GM21717 (cell line): ENCODE data around the gene ASB2.

Source experiments
- ATAC-seq: cut with Tn5 transposase; IDR thresholded peaks from one replicate; pipeline ENCODE4 v1.9.1; 2021; ENCODE audit warnings: mild to moderate bottlenecking, moderate library complexity; ENCODE audit not compliant: unreplicated experiment

ASB2 gene

DNA sequence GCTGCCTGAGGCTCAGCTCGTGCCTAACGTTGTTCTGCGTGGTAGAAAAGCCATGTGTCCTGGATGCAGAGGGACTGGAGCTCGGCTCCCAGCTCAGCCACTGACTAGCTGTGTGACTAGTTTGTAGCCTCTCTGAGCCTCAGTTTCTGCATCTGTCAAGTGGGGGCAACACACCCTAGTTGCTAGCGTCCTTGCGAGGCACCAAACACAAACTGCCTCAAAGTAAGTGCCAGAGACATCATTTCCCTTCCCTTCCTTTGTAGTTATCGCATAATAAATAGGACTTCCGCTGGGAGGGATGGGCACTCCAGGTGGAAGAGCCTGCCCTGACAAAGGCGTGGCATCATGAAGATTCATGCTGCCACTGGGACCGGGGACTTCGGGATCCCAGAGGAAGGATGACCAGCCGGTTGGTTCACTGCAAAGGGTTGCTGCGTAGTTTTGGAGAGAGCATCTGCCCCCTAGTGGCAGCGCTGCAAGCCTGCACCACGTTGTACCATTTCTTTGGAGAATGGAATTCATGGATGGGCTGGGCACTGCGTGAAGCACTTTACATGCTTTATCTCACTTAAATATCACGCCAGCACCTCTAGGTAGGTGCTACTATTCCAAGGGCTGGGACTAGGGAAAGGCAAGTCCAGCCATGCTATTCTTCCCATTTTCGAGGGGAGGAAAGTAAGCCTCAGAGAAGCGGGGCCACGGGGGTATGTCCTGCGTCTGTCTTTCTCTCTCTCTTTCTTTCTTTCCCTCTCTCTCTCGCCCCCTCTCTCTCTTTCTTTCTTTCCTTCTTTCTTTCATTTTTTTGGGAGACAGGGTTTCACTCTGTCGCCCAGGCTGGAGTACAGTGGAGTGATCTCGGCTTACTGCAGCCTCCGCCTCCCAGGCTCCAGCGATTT is 25.4 kb upstream of the ASB2 start:
- peak; percentile 64 for ATAC-seq

DNA sequence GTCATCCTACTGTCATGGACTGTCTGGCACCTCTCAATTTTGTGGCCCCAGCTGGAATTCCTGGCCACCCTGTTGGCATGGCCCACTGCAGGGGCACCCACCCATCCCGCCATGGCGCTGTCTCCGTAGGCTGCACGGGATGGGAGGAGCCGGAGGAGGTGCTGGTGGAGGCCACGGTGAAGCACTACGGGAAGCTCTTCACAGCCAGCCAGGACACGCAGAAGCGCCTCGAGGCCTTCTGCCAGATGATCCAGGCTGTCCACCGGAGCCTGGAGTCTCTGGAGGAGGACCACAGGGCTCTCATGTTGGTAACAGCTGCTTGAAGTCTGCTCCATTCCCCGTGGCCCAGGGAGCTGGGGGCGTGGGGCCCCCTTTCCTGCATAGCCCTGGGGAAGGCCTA is 24.6 kb upstream of the ASB2 start:
- ATAC-seq, result no peak

GRCh38 chr14:94000267-94000666 is 23.9 kb upstream of the ASB2 start:
- ATAC-seq, result no peak

DNA sequence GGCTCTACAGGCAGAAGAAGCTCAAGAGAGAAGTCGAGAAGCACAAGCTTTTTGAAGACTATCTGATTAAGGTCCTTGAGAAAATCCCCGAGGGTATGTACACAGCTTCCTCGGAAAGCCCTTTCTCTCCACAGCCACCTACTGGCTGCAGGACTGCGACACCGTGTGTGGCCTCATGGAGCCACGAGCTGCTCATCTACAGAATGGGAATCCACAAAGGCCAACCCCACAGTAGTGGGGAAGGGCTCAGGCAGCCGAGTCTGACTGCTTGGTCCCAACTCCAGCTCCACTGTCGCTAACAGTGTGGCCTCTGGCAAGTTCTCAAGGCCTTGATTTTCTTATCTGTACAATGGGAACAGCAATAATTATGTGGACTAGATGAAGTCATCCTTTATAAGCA is 23.2 kb upstream of the ASB2 start:
- no peak for ATAC-seq

- no peak for ATAC-seq
Observed at GRCh38 chr14:93998871-93999403, 22.6 kb upstream of the ASB2 start.

GRCh38 chr14:93997916-93998870 is 21.8 kb upstream of the ASB2 start:
- ATAC-seq, result no peak

GRCh38 chr14:93997082-93997481 is 20.7 kb upstream of the ASB2 start, which contains the start of gene CCDC197:
TSS of gene CCDC197 (plus strand) at chr14:93997301. CDS start at chr14:93998132, 831 bp downstream.
- no peak for ATAC-seq

DNA sequence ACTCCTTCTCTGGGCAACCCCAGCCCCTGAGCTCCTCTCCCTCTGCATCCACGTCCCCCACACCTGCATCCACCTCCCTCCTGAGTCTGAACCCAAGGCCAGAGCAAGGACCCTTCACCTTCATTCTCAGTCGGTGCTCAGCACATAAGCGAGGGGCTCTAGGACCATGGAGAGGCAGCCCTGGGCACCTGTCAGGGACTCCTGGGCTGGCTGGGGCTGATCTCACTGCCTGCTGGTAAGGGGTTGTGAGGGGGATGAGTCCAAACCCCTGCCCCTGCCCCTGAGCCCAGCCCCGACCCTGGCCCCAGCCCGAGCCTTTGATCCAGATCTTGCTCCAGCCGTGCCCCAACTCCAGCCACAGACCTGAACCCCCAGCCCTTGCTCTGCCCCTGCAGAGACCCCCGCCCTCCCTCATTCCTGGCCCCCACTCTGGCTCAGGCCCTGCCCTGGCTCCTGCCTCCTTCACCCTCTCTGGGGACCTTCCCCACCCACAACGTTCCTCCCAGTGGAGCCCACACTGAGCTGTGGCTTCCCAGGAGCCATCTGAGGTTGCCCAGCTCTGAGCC is 19.8 kb upstream of the ASB2 start:
- ATAC-seq, result no peak

GRCh38 chr14:93994919-93995682 is 18.7 kb upstream of the ASB2 start:
- no peak for ATAC-seq

- ATAC-seq, result no peak
Observed at GRCh38 chr14:93993382-93993781, 17.0 kb upstream of the ASB2 start.

- no peak for ATAC-seq
Observed at GRCh38 chr14:93991649-93992048, 15.3 kb upstream of the ASB2 start.

DNA sequence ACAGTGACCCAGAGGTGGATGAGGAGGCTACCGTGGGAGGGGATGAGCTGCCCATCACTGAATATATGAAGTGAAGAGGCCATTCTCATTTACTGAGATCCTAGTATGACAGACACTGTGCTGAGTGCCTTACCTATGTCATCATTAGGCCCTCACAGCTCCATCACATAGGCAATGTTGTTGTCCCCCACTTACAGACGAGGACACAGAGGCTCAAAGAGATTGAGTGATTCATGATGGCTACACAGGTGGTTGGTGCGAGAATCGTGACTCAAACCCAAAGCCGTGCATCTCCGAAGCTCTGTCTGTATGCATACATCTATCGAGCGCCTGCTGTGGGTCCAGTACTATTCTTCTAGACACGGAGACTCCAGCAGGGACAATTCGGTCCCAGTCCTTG is 14.8 kb upstream of the ASB2 start:
- no peak for ATAC-seq

GRCh38 chr14:93989939-93990338 is 13.6 kb upstream of the ASB2 start:
- ATAC-seq, result peak; percentile 72

DNA sequence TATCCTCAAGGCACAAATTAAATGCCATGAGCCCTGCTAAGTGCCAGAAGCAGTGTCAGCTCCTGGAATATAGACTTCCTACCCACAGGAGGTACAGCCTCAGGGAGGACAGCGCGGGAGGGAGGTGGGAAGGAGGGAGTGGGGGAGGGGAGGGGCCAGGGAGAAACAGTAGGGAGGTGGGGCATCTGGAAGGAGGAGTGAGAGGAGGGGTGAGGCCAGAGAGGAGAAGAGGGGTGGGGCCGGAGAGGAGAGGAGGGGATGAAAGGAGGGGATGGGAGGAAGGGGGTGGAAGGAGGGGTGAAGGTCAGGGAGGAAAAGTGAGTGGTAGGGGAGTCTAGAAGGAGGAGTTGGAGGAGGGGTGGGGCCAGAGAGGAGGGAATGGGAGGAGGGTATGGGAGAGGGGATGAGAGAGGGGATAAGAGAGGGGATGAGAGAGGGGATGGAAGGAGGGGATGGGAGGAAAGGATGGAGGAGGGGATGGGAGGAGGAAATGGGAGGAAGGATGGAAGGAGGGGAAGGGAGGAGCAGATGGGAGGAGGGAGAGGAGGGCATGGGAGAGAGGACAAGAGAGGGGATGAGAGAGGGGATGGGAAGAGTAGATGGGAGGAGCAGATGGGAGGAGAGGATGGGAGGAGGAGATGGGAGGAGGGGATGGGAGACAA is 11.6 kb upstream of the ASB2 start:
- ATAC-seq, result no peak

DNA sequence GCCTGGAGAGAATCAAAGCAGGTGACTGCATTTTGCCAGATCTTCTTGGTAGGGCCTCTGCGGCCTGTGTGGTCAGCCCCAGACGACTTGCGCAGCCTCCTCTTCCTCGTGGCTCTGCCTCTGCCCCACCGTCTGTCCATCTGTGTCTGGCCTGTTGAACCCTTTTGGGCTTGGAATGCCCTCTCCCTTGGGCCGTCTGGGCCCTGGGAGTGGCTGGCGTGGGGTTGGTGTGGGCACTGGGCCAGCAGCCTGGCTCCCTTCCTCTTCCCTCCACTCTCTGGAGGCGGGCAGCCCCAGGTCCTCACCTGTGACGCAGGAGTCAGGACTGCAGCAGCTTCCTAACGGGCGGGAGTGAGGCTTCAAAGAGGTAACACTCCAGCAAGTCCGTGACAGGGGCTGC is 11.0 kb upstream of the ASB2 start:
- ATAC-seq, result no peak

- no peak for ATAC-seq
Observed at GRCh38 chr14:93986955-93987354, 10.6 kb upstream of the ASB2 start.

- ATAC-seq, result no peak
Observed at GRCh38 chr14:93984987-93985410, 8.6 kb upstream of the ASB2 start.

GRCh38 chr14:93984070-93984469 is 7.7 kb upstream of the ASB2 start:
- no peak for ATAC-seq

DNA sequence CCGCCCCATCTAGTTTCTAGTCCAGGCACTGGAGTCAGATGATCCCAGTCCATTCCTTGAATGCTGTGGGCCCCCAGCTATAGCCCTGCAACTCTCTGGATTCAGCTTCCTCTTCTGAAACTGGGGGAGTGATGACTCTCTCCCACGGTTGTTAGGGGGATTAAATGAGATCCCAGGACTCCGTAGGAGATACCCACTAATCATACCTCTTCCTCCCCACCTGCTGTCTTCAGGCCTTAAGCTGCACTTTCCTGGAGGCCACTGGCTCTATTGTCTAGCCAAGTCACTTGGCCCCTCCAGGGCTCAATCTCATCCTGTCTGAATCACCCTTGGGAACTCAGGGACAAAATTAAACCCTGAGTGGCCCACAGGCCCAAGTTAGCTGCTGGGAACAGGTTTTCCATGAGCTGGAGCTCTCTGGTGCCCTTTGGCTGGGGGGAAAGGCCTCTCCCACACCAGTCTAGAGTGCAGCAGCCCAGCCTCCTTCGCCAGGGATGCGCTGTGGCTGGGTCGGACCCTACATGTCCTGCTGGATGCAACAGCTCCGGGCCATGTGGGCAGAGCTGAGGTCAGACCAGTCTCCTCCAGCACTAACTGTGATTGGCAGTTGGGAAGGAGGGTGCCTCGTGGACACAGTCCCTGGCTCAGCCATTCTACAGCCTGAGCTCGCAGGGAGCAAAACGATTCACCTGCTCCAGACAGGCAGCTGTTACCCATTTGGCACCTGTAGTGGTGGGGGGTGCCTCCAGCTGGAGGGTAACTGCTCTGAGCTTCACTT is 6.0 kb upstream of the ASB2 start:
- no peak for ATAC-seq
